Karpas-422 (cell line): ENCODE measurements around the gene GOLGA7B. TPM values are rescaled to one million over a fixed set of nuclear protein-coding genes. Genes with fewer than 3 reads are reported as not detected.

Source experiments
- DNase-seq: peaks from one replicate; pipeline ENCODE4 v3.0.0-alpha.2; 2015
- H2AFZ ChIP-seq: fragments of 200-600 bp; sonication (generic); 2 replicates; pipeline ENCODE4 v1.6.1; 2014; ENCODE audit warnings: antibody characterized with exemption, low read length, mixed read lengths
- H3K27ac ChIP-seq: fragments of 200-600 bp; sonication (generic); 2 replicates; pipeline ENCODE4 v1.5.1; 2014; ENCODE audit warnings: mild to moderate bottlenecking, low read length, moderate library complexity
- H3K27me3 ChIP-seq: fragments of 200-600 bp; sonication (generic); 2 replicates; pipeline ENCODE4 v1.6.1; 2014; ENCODE audit warnings: low read length, mixed read lengths
- H3K36me3 ChIP-seq: fragments of 200-600 bp; sonication (generic); 2 replicates; pipeline ENCODE4 v1.6.1; 2014; ENCODE audit warnings: low read length, mixed read lengths; ENCODE audit not compliant: insufficient read depth
- H3K4me1 ChIP-seq: fragments of 200-600 bp; sonication (generic); 2 replicates; pipeline ENCODE4 v1.6.1; 2014; ENCODE audit warnings: mild to moderate bottlenecking, low read length, mixed read lengths
- H3K4me2 ChIP-seq: fragments of 200-600 bp; sonication (generic); 2 replicates; pipeline ENCODE4 v1.6.1; 2014; ENCODE audit warnings: low read length, low read depth, mild to moderate bottlenecking; ENCODE audit not compliant: poor library complexity, severe bottlenecking
- H3K4me3 ChIP-seq: fragments of 200-600 bp; sonication (generic); 2 replicates; pipeline ENCODE4 v1.5.1; 2014; ENCODE audit warnings: mild to moderate bottlenecking, antibody characterized with exemption, low read length, mixed read lengths
- H3K79me2 ChIP-seq: fragments of 200-600 bp; sonication (generic); 2 replicates; pipeline ENCODE4 v1.6.1; 2014; ENCODE audit warnings: mild to moderate bottlenecking, low read length, mixed read lengths
- H3K9ac ChIP-seq: fragments of 200-600 bp; sonication (generic); 2 replicates; pipeline ENCODE4 v1.6.0; 2014; ENCODE audit warnings: low read length
- H3K9me2 ChIP-seq: fragments of 200-600 bp; sonication (generic), shearing (Covaris generic); replicated peaks from 2 replicates; pipeline ENCODE4 v1.6.0; 2014; ENCODE audit warnings: mild to moderate bottlenecking, low read length, moderate library complexity; ENCODE audit not compliant: insufficient read depth
- H3K9me3 ChIP-seq: fragments of 300-700, 200-600 bp; sonication (generic); 2 replicates; pipeline ENCODE4 v1.6.1; 2014; ENCODE audit warnings: low read length, mixed read lengths
- H4K20me1 ChIP-seq: fragments of 200-600 bp; sonication (generic); 2 replicates; pipeline ENCODE4 v1.6.1; 2014; ENCODE audit warnings: mild to moderate bottlenecking, antibody characterized with exemption, low read length, low read depth; ENCODE audit not compliant: insufficient read depth
- total RNA-seq: library from RNA; depleted of rRNA; stranded (reverse); fragments of >200 nt; shearing (Covaris generic); gene quantifications from 2 replicates; pipeline ENCODE4 v1.2.3, GENCODE V29; 2014; ENCODE audit warnings: low replicate concordance

GOLGA7B gene
- total RNA-seq, 1 experiment from 2014 or later: not detected

DNA sequence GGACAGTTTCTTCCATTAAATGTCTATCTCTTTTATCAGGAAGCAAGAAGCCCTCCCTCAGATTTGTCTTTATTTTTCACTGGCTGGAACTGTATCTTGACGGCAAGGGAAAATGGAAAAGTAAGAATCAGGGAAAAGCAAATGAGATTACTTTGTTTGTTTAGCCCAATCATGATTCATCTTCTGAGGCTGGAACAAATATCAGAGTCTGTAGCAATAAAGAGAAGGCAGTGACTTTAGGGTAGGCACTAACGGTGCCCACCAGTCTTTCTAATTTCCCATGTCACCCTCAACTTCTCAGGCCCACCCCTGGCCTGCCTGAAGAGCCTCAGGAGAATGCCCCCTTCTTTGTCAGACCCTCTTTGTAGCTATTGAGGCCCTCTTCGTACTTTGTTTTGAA is 36.3 kb upstream of the GOLGA7B start:
- DNase-seq: no peak
- no peaks in the 10 kb centered on the region for H3K27me3 ChIP-seq
- no peak overlapping the region for H3K27ac ChIP-seq
- no peaks in the 10 kb centered on the region for H4K20me1 ChIP-seq
- no peaks in the 10 kb centered on the region for H3K36me3 ChIP-seq
- H3K4me3 ChIP-seq: no peak overlapping the region
- no peaks in the 10 kb centered on the region for H3K79me2 ChIP-seq
- no peaks in the 10 kb centered on the region for H3K4me1 ChIP-seq
- no peaks in the 10 kb centered on the region for H3K9me2 ChIP-seq
- no peak overlapping the region for H3K4me2 ChIP-seq
- no peak overlapping the region for H2AFZ ChIP-seq
- no peak overlapping the region for H3K9ac ChIP-seq
- H3K9me3 ChIP-seq: no peaks in the 10 kb centered on the region

DNA sequence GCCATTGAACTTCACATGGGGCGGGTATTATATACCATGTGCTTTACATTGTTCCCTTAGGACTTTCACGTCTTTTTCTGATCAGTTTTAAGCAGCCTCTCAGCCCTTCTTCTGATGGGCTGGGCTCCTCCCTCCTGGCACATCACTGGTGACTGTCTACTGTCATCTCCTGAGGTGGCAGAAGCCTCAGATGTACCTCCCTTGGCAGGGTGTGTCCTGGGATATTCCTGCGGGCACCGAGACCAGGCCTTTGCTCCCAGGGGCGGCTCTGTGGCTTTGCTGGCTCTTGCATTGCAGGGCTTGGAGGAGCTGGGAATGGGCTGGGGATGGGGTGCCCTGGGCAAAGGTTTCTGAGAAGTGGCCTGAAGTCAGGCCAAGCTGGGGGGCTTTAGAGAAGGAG is 34.6 kb upstream of the GOLGA7B start:
- H3K9me2 ChIP-seq: no peaks in the 10 kb centered on the region
- H4K20me1 ChIP-seq: no peaks in the 10 kb centered on the region
- no peak overlapping the region for H2AFZ ChIP-seq
- no peaks in the 10 kb centered on the region for H3K27me3 ChIP-seq
- no peak overlapping the region for H3K27ac ChIP-seq
- no peak overlapping the region for H3K4me3 ChIP-seq
- no peaks in the 10 kb centered on the region for H3K79me2 ChIP-seq
- no peak overlapping the region for H3K9ac ChIP-seq
- no peak overlapping the region for H3K4me2 ChIP-seq
- no peaks in the 10 kb centered on the region for H3K9me3 ChIP-seq
- H3K4me1 ChIP-seq: no peaks in the 10 kb centered on the region
- no peak for DNase-seq
- H3K36me3 ChIP-seq: no peaks in the 10 kb centered on the region

DNA sequence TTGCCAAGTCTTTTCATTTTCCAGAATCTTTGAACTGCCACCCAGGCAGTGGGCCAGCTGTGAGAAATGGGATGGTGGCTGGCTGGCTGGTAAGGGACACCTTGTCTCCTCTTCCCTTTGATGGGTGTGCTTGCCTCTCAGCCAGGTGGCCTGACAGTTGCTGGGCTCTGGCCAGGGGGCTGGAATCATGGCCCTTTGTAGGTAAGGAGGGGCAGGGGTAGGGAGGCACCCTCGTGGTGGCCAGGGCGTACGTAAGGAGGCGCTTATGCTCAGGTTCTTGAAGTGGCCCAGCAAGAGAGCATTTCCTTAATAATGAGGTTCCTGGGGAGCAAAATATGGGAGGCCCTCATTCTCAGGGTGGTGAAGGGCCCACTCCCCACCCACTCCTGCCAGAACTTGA is 33.0 kb upstream of the GOLGA7B start:
- Histone ChIP-seq H3K4me3 (no peak overlapping the region), H3K79me2 (no peaks in the 10 kb centered on the region), H3K4me2 (no peak overlapping the region), H3K36me3 (no peaks in the 10 kb centered on the region), H3K9me3 (no peaks in the 10 kb centered on the region), H3K4me1 (no peaks in the 10 kb centered on the region), H3K9me2 (no peaks in the 10 kb centered on the region), H3K27me3 (no peaks in the 10 kb centered on the region), H3K9ac (no peak overlapping the region), H4K20me1 (no peaks in the 10 kb centered on the region), H2AFZ (no peak overlapping the region), H3K27ac (no peak overlapping the region)
- no peak for DNase-seq

DNA sequence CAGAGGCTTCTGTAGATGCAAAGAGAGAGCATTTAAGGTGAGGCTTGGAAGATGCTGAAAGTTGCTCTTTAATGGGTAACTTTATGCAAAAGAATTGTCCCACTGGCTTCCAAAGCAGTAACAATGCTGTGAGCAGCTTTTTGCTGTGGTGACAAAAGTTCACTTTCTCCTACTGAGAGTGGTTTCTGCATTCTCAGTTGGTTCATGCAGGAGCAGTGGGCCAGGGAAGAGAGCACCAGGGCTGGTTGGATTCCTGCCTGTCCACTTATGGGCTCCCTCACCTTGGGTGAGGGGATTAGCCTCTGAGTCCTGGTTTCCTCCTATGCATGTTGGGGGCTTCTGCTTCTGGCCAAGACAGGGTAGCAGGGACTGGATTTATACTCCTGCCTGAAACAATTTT is 31.1 kb upstream of the GOLGA7B start:
- no peaks in the 10 kb centered on the region for H3K4me1 ChIP-seq
- no peaks in the 10 kb centered on the region for H4K20me1 ChIP-seq
- no peak overlapping the region for H2AFZ ChIP-seq
- H3K36me3 ChIP-seq: no peaks in the 10 kb centered on the region
- no peak overlapping the region for H3K4me2 ChIP-seq
- no peak overlapping the region for H3K4me3 ChIP-seq
- H3K9me2 ChIP-seq: no peaks in the 10 kb centered on the region
- no peak overlapping the region for H3K27ac ChIP-seq
- H3K9me3 ChIP-seq: no peaks in the 10 kb centered on the region
- no peaks in the 10 kb centered on the region for H3K79me2 ChIP-seq
- no peaks in the 10 kb centered on the region for H3K27me3 ChIP-seq
- no peak overlapping the region for H3K9ac ChIP-seq
- no peak for DNase-seq

DNA sequence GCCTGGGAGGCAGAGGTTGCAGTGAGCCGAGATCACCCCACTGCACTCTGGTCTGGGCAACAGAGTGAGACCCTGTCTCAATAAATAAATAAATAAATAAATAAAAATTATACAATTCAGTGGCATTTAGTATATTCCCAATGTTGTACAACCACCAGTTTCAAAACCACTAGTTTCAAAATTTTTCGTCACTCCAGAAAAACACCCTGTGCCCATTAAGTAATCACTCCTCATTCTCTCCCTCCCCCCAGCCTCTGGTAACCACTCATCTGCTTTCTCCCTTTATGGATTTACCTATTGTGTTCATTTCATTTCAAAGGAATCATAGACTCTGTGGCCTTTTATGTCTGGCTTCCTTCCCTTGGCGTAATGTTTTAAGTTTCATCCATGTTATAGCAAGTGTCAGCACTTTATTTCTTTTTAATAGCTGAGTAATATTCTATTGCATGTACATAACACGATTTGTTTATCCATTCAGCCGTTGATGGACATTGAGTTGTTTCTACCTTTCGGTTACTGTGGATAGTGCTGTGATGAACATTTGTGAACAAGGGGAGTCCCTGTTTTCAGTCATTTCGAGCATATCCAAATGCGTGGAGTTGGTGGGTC is 29.4 kb upstream of the GOLGA7B start:
- H3K9me3 ChIP-seq: no peaks in the 10 kb centered on the region
- H3K79me2 ChIP-seq: no peaks in the 10 kb centered on the region
- no peaks in the 10 kb centered on the region for H3K36me3 ChIP-seq
- H3K9ac ChIP-seq: no peak overlapping the region
- no peaks in the 10 kb centered on the region for H3K9me2 ChIP-seq
- no peaks in the 10 kb centered on the region for H3K27me3 ChIP-seq
- no peaks in the 10 kb centered on the region for H3K4me1 ChIP-seq
- H3K27ac ChIP-seq: no peak overlapping the region
- H4K20me1 ChIP-seq: no peaks in the 10 kb centered on the region
- DNase-seq: no peak
- H3K4me2 ChIP-seq: no peak overlapping the region
- no peak overlapping the region for H3K4me3 ChIP-seq
- H2AFZ ChIP-seq: no peak overlapping the region

DNA sequence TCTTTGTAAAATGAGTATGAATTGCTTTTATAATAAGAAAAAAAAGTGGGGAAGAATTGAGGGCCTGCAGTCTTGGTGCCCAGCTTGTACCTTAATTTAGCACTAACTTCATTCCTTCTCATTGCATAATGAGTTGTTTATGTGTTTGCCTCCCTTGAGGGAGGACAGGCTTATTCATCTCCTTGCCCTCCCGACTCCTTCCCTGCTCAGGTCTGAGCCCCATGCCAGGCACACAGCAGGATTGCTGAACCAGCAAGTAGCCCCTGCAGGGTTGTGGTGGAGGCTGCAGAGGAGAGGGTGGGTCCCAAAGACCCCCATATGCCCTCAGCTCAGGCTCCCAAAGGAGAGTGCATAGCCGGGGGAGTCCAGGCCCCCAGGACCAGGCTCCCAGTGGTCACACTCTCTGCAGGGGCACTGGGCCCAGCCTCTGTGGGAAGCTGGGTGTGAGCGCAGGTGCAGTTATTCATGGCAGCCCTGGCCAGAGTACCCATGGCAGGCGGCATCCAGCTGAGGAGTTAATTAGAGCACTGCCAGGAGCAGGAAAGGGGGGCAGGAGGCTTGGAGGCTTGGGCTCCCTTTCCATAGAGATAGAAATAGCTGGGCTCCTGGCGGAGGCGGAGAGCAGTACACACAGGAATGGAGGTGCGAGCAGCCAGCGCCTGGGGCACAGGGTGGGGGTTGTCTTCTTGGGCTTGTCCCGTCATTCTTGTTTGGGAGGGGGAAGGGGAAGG is 28.2 kb upstream of the GOLGA7B start:
- no peaks in the 10 kb centered on the region for H3K36me3 ChIP-seq
- no peak overlapping the region for H2AFZ ChIP-seq
- no peak overlapping the region for H3K4me2 ChIP-seq
- no peak overlapping the region for H3K27ac ChIP-seq
- no peaks in the 10 kb centered on the region for H3K4me1 ChIP-seq
- no peak overlapping the region for H3K4me3 ChIP-seq
- no peaks in the 10 kb centered on the region for H3K79me2 ChIP-seq
- no peak overlapping the region for H3K9ac ChIP-seq
- H3K9me3 ChIP-seq: no peaks in the 10 kb centered on the region
- no peaks in the 10 kb centered on the region for H4K20me1 ChIP-seq
- H3K9me2 ChIP-seq: no peaks in the 10 kb centered on the region
- H3K27me3 ChIP-seq: no peaks in the 10 kb centered on the region
- DNase-seq: no peak

DNA sequence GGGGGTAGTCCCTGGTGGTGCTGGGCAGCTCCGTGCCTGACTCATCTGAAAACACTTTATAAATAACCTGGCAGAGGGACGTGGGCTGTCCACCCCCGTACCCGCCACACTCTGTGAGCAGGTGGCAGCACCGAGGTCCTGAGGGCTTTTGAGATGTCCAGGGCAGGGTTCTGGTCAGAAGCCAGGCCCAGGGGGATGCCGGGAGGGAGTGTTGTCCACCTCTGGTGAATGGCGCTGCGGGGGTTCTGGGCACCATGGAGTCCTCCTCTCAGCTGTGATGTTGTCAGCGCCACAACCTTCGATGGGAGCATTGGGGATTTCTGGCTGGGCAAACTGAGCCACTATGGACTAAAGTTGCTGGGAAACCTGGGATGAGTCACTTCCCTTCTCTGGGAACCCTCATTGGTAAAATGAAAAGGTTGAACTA is 27.4 kb upstream of the GOLGA7B start:
- no peak overlapping the region for H2AFZ ChIP-seq
- H4K20me1 ChIP-seq: no peaks in the 10 kb centered on the region
- H3K4me3 ChIP-seq: no peak overlapping the region
- no peak overlapping the region for H3K4me2 ChIP-seq
- no peaks in the 10 kb centered on the region for H3K9me2 ChIP-seq
- no peaks in the 10 kb centered on the region for H3K27me3 ChIP-seq
- no peaks in the 10 kb centered on the region for H3K4me1 ChIP-seq
- no peaks in the 10 kb centered on the region for H3K79me2 ChIP-seq
- no peak for DNase-seq
- H3K27ac ChIP-seq: no peak overlapping the region
- no peak overlapping the region for H3K9ac ChIP-seq
- no peaks in the 10 kb centered on the region for H3K36me3 ChIP-seq
- no peaks in the 10 kb centered on the region for H3K9me3 ChIP-seq

DNA sequence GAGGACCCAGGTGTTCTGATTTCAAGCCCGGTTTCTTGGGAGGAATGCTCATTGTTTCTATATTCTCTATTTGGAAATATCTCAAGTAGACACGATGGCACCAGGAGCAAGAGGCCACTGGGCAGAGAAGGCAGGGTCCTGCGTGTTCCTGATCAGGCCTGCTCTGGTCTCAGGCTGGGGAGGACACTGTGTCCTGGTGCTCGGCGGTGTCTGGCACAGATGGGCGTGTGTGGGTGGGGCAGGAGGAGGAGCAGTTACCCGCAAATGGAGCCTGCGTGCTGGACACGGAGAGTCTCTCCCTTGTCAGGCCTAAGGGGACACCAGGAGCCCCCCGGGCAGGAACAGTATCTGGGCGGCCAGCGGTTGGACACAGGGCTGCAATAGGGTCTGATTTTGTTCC is 25.9 kb upstream of the GOLGA7B start:
- Histone ChIP-seq H3K36me3 (no peaks in the 10 kb centered on the region), H3K79me2 (no peaks in the 10 kb centered on the region), H3K27ac (no peak overlapping the region), H3K27me3 (no peaks in the 10 kb centered on the region), H3K9me3 (no peaks in the 10 kb centered on the region), H2AFZ (no peak overlapping the region), H3K9me2 (no peaks in the 10 kb centered on the region), H3K4me3 (no peak overlapping the region), H3K4me2 (no peak overlapping the region), H4K20me1 (no peaks in the 10 kb centered on the region), H3K4me1 (no peaks in the 10 kb centered on the region), H3K9ac (no peak overlapping the region)
- DNase-seq: no peak
